PC-3 (cell line): Measurements from ENCODE around the gene DMKN. TPM values are rescaled to one million over a fixed set of nuclear protein-coding genes. Genes with fewer than 3 reads are reported as not detected.

Experiments used
- ATAC-seq: fragments of 200-7000 bp; cut with Tn5 transposase; 2 replicates; pipeline ENCODE4 v1.9.1; 2020; ENCODE audit warnings: mild to moderate bottlenecking, moderate library complexity
- BruUV-seq: library from RNA; stranded (reverse); fragments of 400-500 nt; replicated peaks from 2 replicates; lab custom pipeline; 2021; lab: Mats Ljungman, UMichigan
- CTCF ChIA-PET: fragments of 300-600 bp; sonication (Branson Sonifier 250); formaldehyde crosslinking; loops from one replicate; lab custom pipeline; 2022; ENCODE audit warnings: antibody characterized with exemption; lab: Charles Lee
- POLR2A ChIA-PET: fragments of 300-600 bp; sonication (Branson Sonifier 250); formaldehyde crosslinking; loops from one replicate; lab custom pipeline; 2022; ENCODE audit warnings: antibody characterized with exemption; ENCODE audit not compliant: unreplicated experiment; lab: Charles Lee
- DNase-seq: peaks from one replicate; pipeline ENCODE4 v3.0.0-alpha.2; 2015
- H2AFZ ChIP-seq: fragments of 300-600 bp; sonication (generic); 2 replicates; pipeline ENCODE4 v1.6.0; 2016; ENCODE audit warnings: antibody characterized with exemption, low read length
- H3F3A ChIP-seq: fragments of 300-600 bp; sonication (generic); one replicate; pipeline ENCODE4 v1.6.0; 2017; ENCODE audit warnings: antibody characterized with exemption, low read length, control low read depth, mild to moderate bottlenecking; ENCODE audit not compliant: unreplicated experiment
- H3K27ac ChIP-seq: fragments of 300-600 bp; sonication (generic); 2 replicates; pipeline ENCODE4 v1.5.1; 2016; ENCODE audit warnings: mild to moderate bottlenecking, low read length
- H3K27me3 ChIP-seq: fragments of 300-600 bp; sonication (generic); 2 replicates; pipeline ENCODE4 v1.6.1; 2016; ENCODE audit warnings: low read length, mixed read lengths
- H3K36me3 ChIP-seq: fragments of 300-600 bp; sonication (generic); 2 replicates; pipeline ENCODE4 v1.6.1; 2016; ENCODE audit warnings: low read depth, mixed run types, low read length, mixed read lengths
- H3K4me1 ChIP-seq: fragments of 300-600 bp; sonication (generic); 2 replicates; pipeline ENCODE4 v1.5.1; 2016; ENCODE audit warnings: low read length; ENCODE audit not compliant: insufficient read depth
- H3K4me2 ChIP-seq: fragments of 300-600 bp; sonication (generic); 2 replicates; pipeline ENCODE4 v1.6.0; 2016; ENCODE audit warnings: low read length
- H3K4me3 ChIP-seq: fragments of 300-600 bp; sonication (generic); 2 replicates; pipeline ENCODE4 v1.5.1; 2016; ENCODE audit warnings: mild to moderate bottlenecking, low read length, mixed read lengths
- H3K79me2 ChIP-seq: fragments of 300-600 bp; sonication (generic); 2 replicates; pipeline ENCODE4 v1.6.1; 2017; ENCODE audit warnings: low read length, mixed read lengths
- H3K9ac ChIP-seq: fragments of 300-600 bp; sonication (generic); 2 replicates; pipeline ENCODE4 v1.6.0; 2016; ENCODE audit warnings: mild to moderate bottlenecking, low read length
- H3K9me2 ChIP-seq: fragments of 300-600 bp; sonication (generic); replicated peaks from 2 replicates; pipeline ENCODE4 v1.6.1; 2016; ENCODE audit warnings: mixed run types, low read length, mixed read lengths
- H3K9me3 ChIP-seq: fragments of 300-600 bp; sonication (generic); 2 replicates; pipeline ENCODE4 v1.6.1; 2016; ENCODE audit warnings: low read length, mixed read lengths
- H4K20me1 ChIP-seq: fragments of 300-600 bp; sonication (generic); 2 replicates; pipeline ENCODE4 v1.6.1; 2016; ENCODE audit warnings: low read length, mixed read lengths
- EZH2 ChIP-seq: fragments of 300-600 bp; sonication (generic); IDR thresholded peaks from one replicate; pipeline ENCODE4 v1.6.1; 2017; ENCODE audit warnings: antibody characterized with exemption, mild to moderate bottlenecking, low read length; ENCODE audit not compliant: unreplicated experiment
- EZH2phosphoT487 ChIP-seq: fragments of 300-600 bp; sonication (generic); IDR thresholded peaks from 2 replicates; pipeline ENCODE4 v1.6.1; 2018; ENCODE audit warnings: mild to moderate bottlenecking, antibody characterized with exemption, low read length, borderline replicate concordance
- intact Hi-C: fragments of 100-400 bp; cut with micrococcal nuclease; formaldehyde crosslinking; loops from 2 replicates; pipeline ENCODE4 v1.9.0; 2023
- total RNA-seq: library from RNA; depleted of rRNA; stranded (reverse); fragments of >200 nt; gene quantifications from 2 replicates; pipeline ENCODE4 v1.2.3, GENCODE V29; 2014
- TF ChIP-seq, protein P1 (sequence below): fragments of 300-600 bp; sonication (generic); conservative IDR thresholded peaks from 2 replicates; pipeline ENCODE4 v1.5.1; 2017; ENCODE audit warnings: antibody characterized with exemption, low read depth, mild to moderate bottlenecking, low read length

The DMKN gene
- total RNA-seq, 1 experiment from 2014 or later = 128 TPM

DNA sequence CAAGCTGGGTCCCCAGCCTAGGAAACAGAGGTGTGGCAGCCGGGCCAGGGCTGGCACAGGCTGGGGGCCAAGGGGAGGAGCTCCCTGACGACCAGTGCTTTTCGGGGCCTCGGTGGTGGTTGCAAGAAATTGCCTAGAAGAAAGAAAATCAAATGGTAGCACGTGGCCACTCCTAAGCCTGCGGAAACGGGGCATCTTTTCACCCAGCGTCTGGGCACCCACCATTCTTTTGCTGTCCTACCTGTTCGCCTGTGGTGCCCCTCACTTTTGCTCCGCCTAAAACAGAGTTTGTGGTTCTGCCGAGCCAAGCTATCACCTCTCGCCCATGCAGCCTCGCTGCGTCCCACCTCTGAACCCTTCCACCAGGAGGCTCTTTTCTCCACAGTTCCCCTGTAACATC is 16.0 kb downstream of the DMKN start:
- no peak for DNase-seq
- no peaks in the 10 kb centered on the region for H3F3A ChIP-seq
- H3K27me3 ChIP-seq = no peaks in the 10 kb centered on the region
- H2AFZ ChIP-seq = no peak overlapping the region
- no peak overlapping the region for H3K4me2 ChIP-seq
- H3K9me2 ChIP-seq = no peaks in the 10 kb centered on the region
- no peaks in the 10 kb centered on the region for H3K4me1 ChIP-seq
- no peak overlapping the region for H3K9ac ChIP-seq
- TF ChIP-seq EZH2 = no peak
- TF ChIP-seq EZH2phosphoT487 = no peak
- TF ChIP-seq, protein P1, sequence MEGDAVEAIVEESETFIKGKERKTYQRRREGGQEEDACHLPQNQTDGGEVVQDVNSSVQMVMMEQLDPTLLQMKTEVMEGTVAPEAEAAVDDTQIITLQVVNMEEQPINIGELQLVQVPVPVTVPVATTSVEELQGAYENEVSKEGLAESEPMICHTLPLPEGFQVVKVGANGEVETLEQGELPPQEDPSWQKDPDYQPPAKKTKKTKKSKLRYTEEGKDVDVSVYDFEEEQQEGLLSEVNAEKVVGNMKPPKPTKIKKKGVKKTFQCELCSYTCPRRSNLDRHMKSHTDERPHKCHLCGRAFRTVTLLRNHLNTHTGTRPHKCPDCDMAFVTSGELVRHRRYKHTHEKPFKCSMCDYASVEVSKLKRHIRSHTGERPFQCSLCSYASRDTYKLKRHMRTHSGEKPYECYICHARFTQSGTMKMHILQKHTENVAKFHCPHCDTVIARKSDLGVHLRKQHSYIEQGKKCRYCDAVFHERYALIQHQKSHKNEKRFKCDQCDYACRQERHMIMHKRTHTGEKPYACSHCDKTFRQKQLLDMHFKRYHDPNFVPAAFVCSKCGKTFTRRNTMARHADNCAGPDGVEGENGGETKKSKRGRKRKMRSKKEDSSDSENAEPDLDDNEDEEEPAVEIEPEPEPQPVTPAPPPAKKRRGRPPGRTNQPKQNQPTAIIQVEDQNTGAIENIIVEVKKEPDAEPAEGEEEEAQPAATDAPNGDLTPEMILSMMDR = no peak
- POLR2A ChIA-PET = no interaction called here
- no peaks in the 10 kb centered on the region for H3K9me3 ChIP-seq
- BruUV-seq = no TSS peak
- H3K27ac ChIP-seq = no peak overlapping the region
- no peak overlapping the region for H3K4me3 ChIP-seq
- H4K20me1 ChIP-seq = no peaks in the 10 kb centered on the region
- intact Hi-C loops = no loop called here
- ATAC-seq = no peak
- H3K79me2 ChIP-seq = no peaks in the 10 kb centered on the region
- CTCF ChIA-PET = no interaction called here
- H3K36me3 ChIP-seq = no peaks in the 10 kb centered on the region

DNA sequence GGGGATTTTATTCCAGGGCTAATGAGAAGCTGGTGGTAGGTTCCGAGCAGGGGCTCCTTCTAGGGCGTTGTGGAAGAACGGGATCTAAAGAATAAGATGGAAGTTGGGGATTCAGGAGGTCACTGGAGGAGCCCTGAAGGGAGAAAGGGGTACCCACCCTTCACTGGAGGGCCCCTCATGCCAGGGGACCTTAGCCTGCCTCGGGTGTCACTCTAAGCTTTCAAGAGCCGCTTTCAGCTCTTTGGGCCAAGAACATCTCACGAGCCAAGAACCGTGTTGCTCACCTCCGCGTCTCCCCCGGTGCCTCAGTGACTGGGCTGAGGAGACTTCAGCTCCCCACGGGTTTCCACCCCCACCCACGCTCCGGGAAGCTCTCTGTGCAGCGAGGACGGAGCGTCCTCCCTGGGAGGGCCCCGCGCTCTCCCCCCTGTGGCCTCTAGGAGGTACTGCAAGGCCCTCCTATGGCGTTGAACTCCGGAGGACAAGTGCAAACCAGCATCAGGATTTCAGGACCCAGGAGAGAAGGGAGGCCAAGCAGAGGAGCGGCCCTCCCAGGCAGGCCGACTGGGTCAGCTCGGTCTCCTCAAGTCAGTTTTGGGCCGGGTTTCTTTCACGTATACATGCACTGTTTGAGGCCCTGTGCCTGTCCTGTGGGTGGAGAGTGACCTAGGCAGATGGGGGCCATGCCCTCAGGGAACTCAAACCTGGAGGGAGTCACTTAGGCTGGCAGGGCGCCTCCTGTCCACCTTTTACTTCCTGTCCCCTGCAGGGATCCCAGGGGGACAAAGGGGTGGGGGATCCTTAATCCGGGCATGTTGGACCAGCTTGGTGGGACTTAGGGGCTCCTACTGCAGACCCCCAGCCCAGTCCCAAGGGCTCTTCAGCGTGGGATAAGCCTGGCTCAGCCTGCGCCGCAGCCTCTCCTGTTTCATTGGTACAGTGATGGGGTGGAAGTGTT is 18.1 kb downstream of the DMKN start:
- peak; percentile 88 for ATAC-seq
- BruUV-seq = no TSS peak
- Histone ChIP-seq H3K4me1 (no peaks in the 10 kb centered on the region), H3K27me3 (no peaks in the 10 kb centered on the region), H3K4me3 (peak overlapping the region; percentile 16; the same call in 1 of the 2 replicates), H4K20me1 (no peaks in the 10 kb centered on the region), H3K9me3 (no peaks in the 10 kb centered on the region), H3K27ac (no peak overlapping the region), H3K9ac (no peak overlapping the region), H3K9me2 (no peaks in the 10 kb centered on the region), H2AFZ (peak overlapping the region; percentile 64), H3K4me2 (peak overlapping the region; percentile 64), H3K79me2 (no peaks in the 10 kb centered on the region), H3F3A (no peaks in the 10 kb centered on the region), H3K36me3 (no peaks in the 10 kb centered on the region)
- ChIA-PET CTCF (interaction anchor here (0.6 kb wide), 2 partner anchors 142 to 148 kb away, joined by 5 read pairs; no protein-coding TSS in a partner anchor), POLR2A (no interaction called here)
- TF ChIP-seq, protein P1 = peak; percentile 79
- no peak for TF ChIP-seq EZH2
- intact Hi-C loops = no loop called here
- peak; percentile 64 for DNase-seq

DNA sequence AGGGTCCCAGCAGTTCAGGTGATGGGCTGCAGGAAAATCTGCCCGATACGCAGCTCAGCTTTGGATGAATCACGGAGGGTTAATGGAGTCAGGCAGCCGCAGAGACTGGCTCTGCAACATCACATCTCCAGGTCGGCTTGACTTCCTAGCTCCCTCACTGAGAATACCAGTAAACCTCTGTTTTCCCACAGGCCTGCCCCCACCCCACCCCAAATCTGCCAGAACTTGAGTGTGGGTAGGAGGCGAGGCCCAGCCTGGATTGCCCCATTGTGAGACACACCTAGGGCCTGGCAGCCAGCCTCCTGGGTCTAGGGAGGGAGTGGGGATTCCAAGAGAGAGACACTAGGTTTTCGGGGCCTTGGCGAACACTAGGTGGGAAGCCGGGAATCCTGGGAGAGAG is 19.5 kb downstream of the DMKN start:
- H3K9me2 ChIP-seq = no peaks in the 10 kb centered on the region
- H3K9me3 ChIP-seq = no peaks in the 10 kb centered on the region
- H4K20me1 ChIP-seq = no peaks in the 10 kb centered on the region
- DNase-seq (no peak), ATAC-seq (no peak)
- H3K79me2 ChIP-seq = no peaks in the 10 kb centered on the region
- H3K27me3 ChIP-seq = no peaks in the 10 kb centered on the region
- no peak overlapping the region for H3K9ac ChIP-seq
- no peaks in the 10 kb centered on the region for H3K4me1 ChIP-seq
- TF ChIP-seq EZH2 (no peak), EZH2phosphoT487 (no peak)
- TF ChIP-seq, protein P1 = no peak
- ChIA-PET CTCF (interaction anchor here (1.0 kb wide), 1 partner anchor 140 kb away, joined by 3 read pairs; no protein-coding TSS in a partner anchor), POLR2A (no interaction called here)
- H3K4me2 ChIP-seq = no peak overlapping the region
- H3K36me3 ChIP-seq = no peaks in the 10 kb centered on the region
- intact Hi-C loops = no loop called here
- BruUV-seq = no TSS peak
- H2AFZ ChIP-seq = no peak overlapping the region
- H3K27ac ChIP-seq = no peak overlapping the region
- no peaks in the 10 kb centered on the region for H3F3A ChIP-seq
- H3K4me3 ChIP-seq = no peak overlapping the region
